ENCODE data around the gene PSMC3IP. TPM values are rescaled to one million over a fixed set of nuclear protein-coding genes. Genes with fewer than 3 reads are reported as not detected.

PSMC3IP gene
- total and polyA plus RNA-seq, 2 donors (not counting 3 experiments of a cell fraction or from before 2014, with no cell fraction given), result 5.9 to 19.3 TPM

GRCh38 chr17:42613699-42614295 lies 36.3 kb upstream of the PSMC3IP start:
- FAIRE-seq (no peak), DNase-seq (ENCODE audit: low read depth, low spot score) (no peak)
- intact Hi-C loops (cut with micrococcal nuclease) (no loop called here), dilution Hi-C loops (cut with MboI; ENCODE audit: extremely low pct_ligation_motif_present, low sequenced_read_pairs) (no loop called here)
- Histone ChIP-seq H3K9ac (replicated peaks; ENCODE audit: extremely low read depth, insufficient read depth, low read length) (no peak overlapping the region), H3K9me3 (replicated peaks; ENCODE audit: control insufficient read depth, insufficient read depth, low read length) (no peaks in the 10 kb centered on the region), H3K4me3 (replicated peaks in 1 of 3; ENCODE audit: insufficient read depth in 1 of 3, low read depth in 1 of 3, low read length in 3 of 3) (no peak overlapping the region), H4K20me1 (replicated peaks; ENCODE audit: control insufficient read depth, extremely low read depth, insufficient read depth, low read length) (no peaks in the 10 kb centered on the region), H3K27ac (ENCODE audit: insufficient read depth, low read depth, low read length) (no peak overlapping the region), H3K79me2 (ENCODE audit: control insufficient read depth, insufficient read depth, low read length) (peaks cover 6% of the 10 kb centered on the region), H3K36me3 (ENCODE audit: control insufficient read depth in 2 of 2, extremely low read depth in 1 of 2, insufficient read depth in 2 of 2, low read length in 2 of 2) (peaks cover 20 to 24% of the 10 kb centered on the region in 2 experiments), H3K27me3 (ENCODE audit: control insufficient read depth in 2 of 2, insufficient read depth in 2 of 2, low read length in 2 of 2) (no peaks in the 10 kb centered on the region), H3K9me1 (replicated peaks; ENCODE audit: control insufficient read depth, extremely low read depth, insufficient read depth, low read length) (no peaks in the 10 kb centered on the region), H3K4me2 (ENCODE audit: insufficient read depth, low read length) (no peak overlapping the region), H3K4me1 (ENCODE audit: control insufficient read depth, extremely low read depth, insufficient read depth, low read length) (peaks cover 4% of the 10 kb centered on the region), H2AFZ (ENCODE audit: low read depth, low read length) (no peak overlapping the region)
- no TSS peak for BruUV-seq (replicated peaks)
- ChIA-PET CTCF (interaction anchor here (1.0 kb wide), 1 partner anchor 35 kb away, joined by 4 read pairs; no protein-coding TSS in a partner anchor), POLR2A (no interaction called here)
- TF ChIP-seq POLR2AphosphoS5 (IDR thresholded peaks at IDR 0.05; ENCODE audit: insufficient read depth, low read depth, low read length) (no peak), MAX (IDR thresholded peaks at IDR 0.05; ENCODE audit: insufficient read depth, insufficient read length) (no peak), JUN (IDR thresholded peaks at IDR 0.05; ENCODE audit: borderline replicate concordance, insufficient read depth, insufficient read length, low read depth) (no peak), EZH2 (IDR thresholded peaks at IDR 0.05; ENCODE audit: borderline replicate concordance, low read depth, low read length, severe bottlenecking) (no peak), FOS (IDR thresholded peaks at IDR 0.05; ENCODE audit: borderline replicate concordance, insufficient read depth, low read length) (no peak), GATA2 (IDR thresholded peaks at IDR 0.05; ENCODE audit: insufficient read depth, insufficient read length, low read depth, low read length) (no peak), POLR2A (IDR thresholded peaks at IDR 0.05; ENCODE audit: low read depth, low read length) (no peak), CTCF (IDR thresholded peaks at IDR 0.05; ENCODE audit: extremely low read depth in 1 of 2, insufficient read depth in 1 of 2, low read depth in 1 of 2, low read length in 2 of 2) (no peak), MYC (IDR thresholded peaks at IDR 0.05; ENCODE audit: low read depth, low read length) (no peak)

All from endothelial cell of umbilical vein (primary cell).